ENCODE data around the gene CCHCR1.
"Not testable (repeated sequence)": the region's sequence is repeated elsewhere in the genome, so short reads cannot be mapped to it uniquely, and the experiment has no call there.

The CCHCR1 gene, protein sequence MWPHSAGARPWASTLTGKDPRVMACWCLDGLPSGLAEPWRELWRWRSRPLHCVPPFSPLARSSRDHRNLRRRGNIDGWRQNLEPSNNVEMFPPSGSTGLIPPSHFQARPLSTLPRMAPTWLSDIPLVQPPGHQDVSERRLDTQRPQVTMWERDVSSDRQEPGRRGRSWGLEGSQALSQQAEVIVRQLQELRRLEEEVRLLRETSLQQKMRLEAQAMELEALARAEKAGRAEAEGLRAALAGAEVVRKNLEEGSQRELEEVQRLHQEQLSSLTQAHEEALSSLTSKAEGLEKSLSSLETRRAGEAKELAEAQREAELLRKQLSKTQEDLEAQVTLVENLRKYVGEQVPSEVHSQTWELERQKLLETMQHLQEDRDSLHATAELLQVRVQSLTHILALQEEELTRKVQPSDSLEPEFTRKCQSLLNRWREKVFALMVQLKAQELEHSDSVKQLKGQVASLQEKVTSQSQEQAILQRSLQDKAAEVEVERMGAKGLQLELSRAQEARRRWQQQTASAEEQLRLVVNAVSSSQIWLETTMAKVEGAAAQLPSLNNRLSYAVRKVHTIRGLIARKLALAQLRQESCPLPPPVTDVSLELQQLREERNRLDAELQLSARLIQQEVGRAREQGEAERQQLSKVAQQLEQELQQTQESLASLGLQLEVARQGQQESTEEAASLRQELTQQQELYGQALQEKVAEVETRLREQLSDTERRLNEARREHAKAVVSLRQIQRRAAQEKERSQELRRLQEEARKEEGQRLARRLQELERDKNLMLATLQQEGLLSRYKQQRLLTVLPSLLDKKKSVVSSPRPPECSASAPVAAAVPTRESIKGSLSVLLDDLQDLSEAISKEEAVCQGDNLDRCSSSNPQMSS

DNA sequence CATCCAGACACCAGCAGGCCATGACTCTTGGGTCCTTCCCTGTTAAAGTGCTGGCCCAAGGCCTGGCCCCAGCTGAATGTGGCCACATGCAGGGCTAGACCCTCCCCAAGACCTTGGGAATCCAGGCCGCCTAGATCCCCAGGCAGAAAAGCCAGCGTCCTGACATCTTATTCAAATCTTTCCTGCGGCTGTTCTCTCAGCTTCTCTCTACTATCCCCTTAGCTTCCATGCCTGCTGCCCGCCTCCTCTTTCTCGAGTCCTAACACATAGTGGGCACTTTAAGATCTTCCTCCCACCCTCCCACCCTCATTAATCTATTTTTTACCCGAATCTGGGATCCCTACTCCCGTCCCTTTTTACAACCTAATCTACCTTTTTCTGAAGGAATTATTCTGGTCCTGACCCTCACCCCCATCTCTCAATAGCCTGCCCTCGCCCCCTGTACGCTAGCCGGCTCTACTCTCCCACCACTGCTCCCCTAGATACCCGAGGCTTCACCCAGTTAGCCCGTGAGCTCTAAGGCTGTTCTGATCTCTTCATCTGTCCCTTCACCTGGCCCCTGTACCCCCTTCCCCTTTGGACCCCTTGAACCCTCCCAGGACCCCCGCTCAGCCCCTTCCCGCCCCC lies at the start of gene CCHCR1:
Gene CCHCR1 (minus strand): TSS at position 290 of the 627 bp plus-strand sequence. CDS start 202 bp downstream, at position 88.
- DNase-seq, result no peak

DNA sequence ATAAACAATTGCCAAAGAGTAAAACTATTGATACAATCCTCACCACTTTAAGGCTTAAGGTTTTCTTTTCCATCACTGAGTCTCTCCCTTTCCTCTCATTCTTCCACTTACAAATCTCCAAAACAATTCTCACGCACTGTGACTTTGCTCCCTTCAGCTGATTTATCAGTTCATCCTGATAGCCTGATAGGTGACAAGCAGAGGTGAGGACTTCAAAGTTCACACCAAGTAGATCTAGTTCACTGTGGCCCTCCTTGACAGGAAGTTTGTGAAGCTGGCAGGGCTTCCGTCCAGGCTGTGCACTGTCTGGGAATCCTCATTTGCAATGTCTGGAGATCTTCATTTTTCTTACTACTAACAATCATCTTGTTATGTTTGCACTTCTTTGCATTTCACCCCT lies 48.0 kb upstream of the CCHCR1 start:
- no peak for DNase-seq

DNA sequence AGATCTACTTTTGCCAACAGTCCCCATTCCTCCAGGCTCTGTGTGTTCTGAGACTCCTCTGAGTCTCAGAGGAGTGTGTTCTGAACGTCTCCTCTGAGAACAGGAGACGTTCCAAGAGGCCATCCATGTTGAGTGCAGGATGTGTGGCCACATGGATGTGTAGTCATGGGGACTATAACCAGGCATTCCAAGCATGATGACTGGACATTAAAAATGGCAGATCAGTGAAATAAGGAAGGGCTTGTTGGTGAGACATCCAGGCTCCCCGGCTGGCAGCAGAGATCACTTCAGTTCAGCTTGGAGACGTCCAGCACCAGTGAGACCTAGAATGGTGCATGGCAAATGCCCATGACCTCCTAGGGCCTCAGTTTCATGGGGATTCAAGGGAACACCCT lies 47.1 kb upstream of the CCHCR1 start:
- DNase-seq, result no peak

DNA sequence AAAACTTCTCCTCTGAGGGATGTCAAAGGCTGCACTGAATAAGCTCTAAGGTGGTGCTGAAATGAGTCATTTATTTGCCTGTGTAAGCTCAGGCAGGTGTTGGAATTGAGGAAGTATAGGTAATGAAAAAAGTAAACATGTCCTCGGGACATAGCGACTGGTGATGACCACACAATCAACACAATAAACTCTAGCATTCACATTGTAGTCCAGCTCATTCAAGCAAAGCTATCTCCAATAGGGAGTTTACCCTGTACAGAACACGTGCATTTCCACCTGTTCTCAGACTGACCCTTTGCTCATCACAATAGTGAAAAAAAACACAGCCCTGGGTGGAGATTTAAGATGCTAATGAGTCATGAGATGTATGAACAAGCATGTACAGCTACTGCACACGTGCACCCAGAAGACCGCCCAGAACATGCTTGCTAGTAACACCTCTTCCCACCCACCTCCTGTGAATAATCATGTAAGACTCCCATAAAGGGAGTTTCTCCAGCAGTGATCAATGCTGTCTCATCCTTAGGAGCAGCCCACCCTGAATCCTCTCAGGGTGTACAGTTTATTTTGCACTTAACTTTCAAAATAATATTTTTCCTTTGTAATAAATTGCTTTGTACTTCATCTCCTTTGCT lies 45.9 kb upstream of the CCHCR1 start:
- DNase-seq, result no peak

DNA sequence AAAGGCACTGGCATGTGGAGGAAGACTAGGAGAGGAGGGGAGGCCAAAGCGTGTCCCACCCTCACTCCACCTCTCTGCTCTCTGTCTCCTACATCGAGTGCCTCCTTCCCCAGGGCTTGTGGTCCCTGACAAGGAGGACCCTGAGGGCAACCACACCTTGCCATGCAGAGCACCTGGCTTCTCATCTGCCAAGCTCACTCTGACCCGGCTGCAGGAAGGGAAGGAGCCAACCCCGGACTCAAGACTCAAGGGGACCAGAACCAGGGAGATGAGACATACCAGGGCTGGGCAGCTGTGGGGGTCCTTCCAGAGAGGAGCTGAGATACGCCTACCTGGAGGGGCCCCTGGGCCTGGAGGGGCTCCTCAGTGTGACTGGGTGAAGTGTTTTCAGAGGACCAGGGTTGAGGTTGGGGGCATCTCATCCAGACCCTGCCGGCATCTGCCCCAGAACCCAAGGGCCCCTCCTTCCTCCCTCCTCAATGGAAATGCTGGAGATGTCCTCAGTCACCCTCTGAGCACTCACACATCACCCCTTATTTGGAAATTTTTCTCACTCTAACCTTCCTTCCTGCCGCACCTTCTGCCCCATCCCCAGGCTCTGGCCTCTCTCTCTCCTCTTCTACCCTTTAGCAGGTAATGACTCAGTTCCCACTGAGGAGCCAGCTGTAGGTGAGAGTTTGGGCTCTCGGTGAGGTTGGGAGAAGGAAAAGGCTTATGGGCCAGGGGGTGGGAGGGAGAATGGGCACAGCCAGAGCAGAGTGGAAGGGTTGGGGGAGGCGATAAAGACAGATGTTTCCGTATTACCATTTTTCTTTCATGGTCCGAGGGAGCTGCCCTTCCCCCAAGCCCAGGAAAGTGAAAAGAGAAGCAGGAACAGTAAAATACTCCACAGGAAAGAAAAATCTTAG lies 44.9 kb upstream of the CCHCR1 start:
- DNase-seq, result no peak

DNA sequence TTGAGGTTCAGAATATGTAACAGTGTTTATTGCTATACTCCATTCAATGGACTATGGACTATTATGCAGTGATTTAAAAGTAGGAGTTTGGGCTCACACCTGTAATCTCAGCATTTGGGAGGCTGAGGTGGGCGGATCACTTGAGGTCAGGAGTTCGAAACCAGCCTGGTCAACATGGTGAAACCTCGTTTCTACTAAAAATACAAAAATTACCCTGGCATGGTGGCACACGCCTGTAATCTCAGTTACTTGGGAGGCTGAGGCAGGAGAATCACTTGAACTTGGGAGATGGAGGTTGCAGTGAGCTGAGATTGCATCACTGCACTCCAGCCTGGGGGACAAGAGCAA lies 41.5 kb upstream of the CCHCR1 start:
- DNase-seq, result not testable (repeated sequence)

DNA sequence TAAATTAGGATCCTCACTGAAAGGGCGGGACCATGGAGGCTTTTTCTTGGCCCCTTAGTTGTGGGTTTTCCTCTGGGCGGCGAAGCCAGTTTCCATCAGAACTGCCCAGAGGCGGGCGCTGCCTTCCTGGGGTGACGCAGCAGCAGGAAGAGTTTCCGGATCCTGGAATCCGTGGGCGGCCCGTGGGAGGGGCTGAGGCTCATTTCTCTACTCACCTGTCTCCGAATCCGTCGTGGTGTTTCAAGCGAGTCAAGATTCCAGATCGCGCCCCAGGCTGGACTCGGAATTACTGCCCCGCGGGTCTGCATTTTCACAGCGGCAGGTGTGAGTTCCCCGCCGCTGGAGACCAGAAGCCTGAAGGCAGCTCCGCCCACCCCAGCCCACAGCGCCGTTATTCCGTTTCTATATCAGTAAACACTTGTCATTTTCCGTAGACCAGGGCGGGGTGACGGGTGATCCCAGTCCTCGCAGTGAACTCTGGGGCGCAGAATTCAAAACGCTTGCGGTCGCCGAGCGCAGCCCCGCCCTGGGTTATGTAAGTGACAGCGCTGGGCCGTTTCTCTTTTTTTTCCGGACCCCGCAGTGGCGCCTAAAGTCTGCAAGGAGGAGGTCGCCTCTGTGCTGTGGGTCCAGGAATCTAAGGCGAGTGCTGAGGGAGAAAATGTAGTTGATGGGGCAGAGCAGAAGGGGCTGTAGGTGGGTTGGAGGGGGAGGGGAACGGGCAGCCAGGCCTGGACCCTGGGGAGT lies 40.1 kb upstream of the CCHCR1 start:
- DNase-seq, result peak; percentile 92

DNA sequence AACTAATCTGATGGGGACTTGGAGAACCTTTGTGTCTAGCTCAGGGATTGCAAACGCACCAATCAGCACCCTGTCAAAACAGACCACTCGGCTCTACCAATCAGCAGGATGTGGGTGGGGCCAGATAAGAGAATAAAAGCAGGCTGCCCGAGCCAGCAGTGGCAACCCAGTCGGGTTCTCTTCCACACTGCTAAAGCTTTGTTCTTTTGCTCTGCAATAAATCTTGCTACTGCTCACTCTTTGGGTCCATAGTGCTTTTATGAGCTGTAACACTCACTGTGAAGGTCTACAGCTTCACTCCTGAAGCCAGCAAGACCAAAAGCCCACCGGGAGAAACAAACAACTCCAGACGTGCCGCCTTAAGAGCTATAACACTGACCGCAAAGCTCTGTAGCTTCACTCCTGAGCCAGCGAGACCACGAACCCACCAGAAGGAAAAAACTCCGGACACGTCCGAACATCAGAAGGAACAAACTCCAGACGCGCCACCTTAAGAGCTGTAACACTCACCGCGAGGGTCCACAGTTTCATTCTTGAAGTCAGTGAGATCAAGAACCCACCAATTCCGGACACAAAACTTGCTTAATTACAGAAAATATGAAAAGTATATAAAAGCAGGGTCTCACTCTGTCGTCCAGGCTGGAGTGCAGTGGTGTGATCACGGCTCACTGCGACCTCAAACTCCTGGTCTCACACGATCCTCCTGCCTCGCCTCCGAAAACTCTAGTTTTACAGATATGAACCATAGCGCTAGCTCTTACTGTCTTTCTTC lies 38.8 kb upstream of the CCHCR1 start:
- not testable (repeated sequence) for DNase-seq

DNA sequence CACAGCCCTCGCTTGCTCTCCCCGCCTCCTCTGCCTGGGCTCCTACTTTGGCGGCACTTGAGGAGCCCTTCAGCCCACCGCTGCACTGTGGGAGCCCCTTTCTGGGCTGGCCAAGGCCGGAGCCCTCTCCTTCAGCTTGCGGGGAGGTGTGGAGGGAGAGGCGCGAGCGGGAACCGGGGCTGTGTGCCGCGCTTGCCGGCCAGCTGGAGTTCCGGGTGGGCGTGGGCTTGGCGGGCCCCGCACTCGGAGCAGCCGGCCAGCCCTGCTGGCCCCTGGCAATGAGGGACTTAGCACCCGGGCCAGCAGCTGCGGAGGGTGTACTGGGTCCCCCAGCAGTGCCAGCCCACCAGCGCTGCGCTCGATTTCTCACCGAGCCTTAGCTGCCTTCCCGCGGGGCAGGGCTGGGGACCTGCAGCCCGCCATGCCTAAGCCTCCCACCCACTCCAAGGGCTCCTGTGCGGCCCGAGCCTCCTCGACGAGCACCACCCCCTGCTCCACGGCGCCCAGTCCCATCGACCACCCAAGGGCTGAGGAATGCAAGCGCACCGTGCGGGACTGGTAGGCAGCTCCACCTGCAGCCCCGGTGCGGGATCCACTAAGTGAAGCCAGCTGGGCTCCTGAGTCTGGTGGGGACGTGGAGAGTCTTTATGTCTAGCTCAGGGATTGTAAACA lies 37.8 kb upstream of the CCHCR1 start:
- not testable (repeated sequence) for DNase-seq

DNA sequence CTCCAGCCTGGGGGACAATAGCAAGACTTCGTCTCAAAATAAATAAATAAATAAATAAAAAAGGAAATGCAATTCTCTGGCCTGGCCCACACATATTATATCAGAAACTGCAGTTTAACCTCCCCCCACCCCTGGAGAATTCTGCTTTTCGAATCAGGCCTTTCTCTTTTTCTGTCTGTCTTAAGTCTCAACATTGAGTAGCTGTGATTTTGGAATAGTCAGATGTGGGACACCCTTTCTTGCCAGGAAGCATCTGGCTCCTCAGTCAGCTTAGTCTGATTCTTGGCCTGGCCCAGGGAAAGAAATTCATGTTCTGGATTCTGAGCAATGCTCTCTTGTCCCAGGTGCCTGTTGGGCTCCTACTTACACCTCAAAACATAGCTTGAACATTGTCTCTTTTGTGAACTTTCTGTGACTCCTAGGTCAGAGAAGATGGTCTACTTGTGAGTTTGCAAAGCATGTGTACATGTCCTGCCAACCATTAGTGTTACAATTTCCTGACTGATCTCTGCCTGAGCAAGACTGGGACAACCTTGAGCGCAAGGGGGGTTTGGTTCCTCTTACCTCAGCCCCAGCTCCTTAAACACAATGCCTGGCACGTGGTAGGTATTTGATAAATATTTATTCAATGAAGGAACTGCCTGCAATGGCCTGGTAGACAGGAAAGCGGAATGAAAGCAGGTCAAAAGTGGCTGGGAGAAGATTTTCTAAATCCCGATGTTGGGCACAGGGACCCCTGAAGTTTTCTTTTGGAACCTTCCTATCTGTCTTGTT lies 36.6 kb upstream of the CCHCR1 start:
- DNase-seq, result no peak

DNA sequence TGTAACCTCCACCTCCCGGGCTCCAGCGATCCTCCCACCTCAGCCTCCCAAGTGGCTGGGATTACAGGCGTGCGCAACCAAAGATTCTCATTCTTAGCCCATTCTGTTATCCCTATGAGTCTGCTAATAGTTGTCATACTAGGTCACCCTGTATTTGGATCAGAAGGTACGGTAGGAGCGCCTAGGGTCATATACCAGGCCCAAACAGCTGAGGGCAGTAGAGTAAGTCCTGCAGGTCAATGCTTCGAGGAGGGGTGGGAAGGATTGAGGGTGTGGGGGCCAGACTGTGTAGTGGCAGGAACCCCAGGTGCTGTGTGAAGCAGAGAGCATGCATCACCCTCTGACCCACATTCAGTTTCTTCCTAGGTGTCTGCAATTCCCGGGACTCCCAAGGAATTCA lies 35.6 kb upstream of the CCHCR1 start:
- DNase-seq, result no peak

DNA sequence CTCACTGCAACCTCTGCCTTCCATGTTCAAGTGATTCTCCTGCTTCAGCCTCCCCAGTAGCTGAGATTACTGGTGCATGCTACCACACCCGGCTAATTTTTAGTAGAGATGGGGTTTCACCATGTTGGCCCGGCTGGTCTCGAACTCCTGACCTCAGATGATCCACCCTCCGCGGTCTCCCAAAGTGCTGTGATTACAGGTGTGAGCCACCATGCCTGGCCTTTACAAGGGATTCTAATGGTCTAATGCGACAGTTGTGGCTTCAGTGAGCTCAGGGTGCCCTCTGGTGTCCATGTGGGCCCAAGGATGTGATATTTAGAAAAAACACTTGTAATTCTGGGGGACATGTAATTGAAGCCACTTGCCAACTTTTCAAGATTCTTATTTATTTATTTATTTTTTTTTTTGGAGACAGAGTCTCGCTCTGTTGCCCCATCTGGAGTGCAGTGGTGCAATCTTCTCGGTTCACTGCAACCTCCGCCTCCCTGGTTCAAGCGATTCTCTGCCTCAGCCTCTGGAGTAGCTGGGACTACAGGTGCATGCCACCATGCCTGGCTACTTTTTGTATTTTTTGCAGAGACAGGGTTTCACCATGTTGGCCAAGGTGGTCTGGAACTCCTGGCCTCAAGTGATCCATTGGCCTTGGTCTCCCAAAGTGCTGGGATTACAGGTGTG lies 35.0 kb upstream of the CCHCR1 start:
- peak; percentile 64 for DNase-seq

DNA sequence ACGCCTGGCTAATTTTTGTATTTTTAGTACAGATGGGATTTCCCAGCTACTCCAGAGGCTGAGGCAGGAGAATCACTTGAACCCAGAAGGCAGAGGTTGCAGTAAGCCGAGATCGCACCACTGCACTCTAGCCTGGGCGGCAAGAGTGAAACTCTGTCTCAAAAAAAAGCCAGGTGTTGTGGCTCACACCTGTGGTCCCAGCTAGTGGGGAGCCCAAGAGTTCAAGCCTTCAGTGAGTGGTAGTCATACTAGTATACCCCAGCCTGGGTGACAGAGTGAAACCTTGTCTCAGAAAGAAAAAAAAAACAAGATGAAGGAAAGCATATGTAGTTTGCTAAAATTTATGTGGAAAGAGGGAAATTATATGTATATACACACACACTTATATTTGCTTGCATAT lies 32.9 kb upstream of the CCHCR1 start:
- no peak for DNase-seq

DNA sequence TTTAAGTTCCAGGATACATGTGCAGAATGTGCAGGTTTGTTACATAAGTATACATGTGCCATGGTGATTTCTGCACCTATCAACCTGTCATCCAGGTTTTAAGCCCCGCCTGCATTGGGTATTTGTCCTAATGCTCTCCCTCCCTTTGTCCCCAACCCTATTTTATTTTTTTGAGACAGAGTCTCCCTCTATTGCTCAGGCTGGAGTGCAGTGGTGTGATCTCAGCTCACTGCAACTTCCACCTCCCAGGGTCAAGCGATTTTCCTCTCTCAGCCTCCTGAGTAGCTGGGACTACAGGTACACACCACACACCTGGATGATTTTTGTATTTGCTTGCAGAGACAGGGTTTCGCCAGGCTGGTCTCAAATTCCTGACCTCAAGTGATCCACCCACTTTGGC lies 31.6 kb upstream of the CCHCR1 start:
- not testable (repeated sequence) for DNase-seq

DNA sequence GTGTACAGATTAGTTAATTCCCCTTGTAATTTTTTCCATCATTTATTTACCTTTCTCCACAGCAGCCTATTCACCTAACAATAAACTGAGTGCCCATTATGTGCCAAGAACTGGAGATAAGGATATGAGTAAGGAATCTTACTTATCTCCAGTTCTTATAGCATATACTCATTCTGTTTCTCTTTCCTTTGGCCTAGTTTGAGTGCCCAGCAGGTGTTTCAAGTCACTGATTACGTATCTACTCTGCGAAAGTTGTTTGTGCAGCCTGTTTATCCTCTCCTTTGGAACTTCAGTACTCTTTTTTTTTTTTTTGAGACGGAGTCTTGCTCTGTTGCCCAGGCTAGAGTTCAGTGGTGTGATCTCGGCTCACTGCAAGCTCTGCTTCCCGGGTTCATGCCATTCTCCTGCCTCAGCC lies 30.2 kb upstream of the CCHCR1 start:
- DNase-seq, result no peak

DNA sequence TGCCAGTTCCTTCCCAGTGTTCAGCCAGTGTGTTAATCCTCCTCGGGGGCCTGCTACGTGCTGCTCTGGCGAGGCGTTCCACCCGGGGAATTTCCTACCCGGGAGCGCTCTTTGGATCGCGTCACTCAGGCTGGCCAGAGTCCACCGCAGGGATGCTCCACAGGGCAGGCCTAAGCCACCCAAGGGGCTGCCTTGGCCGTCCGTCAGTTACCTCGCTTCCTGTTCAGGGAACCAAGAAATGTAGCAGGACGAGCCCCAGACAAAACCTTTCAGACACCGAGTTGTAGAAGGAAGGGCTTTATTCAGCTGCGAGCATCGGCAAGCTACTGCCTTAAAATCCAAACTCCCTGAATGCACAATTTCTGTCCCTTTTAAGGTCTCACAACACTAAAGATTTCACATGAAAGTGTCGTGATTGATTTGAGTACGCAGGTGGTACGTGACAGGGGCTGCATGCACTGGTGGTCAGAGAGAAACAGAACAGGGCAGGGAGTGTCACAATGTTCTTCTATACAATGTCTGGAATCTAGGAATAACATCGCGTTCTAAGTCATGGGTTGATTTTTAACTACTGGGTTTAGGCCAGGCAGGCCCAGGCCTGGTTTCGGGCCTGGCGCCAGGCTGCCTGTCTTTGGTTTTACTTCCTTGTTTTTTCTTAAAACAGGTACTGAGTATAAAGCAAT lies 28.6 kb upstream of the CCHCR1 start:
- no peak for DNase-seq

DNA sequence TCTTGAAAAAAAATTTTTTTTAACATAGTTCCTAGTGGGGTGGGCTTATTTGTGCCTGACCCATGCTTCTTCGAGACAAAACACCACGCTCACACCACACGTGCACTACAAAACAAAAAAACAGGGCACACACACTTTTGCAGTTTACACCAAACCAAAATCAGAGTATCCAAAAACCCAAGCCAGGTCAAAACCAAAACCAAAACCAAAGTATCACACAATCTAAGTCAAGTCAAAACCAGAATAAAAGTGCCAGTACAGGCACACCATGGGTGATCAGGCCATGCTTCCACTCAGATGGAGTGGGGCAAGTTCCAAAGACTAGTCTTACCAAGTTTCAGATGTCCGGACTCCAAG lies 28.1 kb upstream of the CCHCR1 start:
- not testable (repeated sequence) for DNase-seq

DNA sequence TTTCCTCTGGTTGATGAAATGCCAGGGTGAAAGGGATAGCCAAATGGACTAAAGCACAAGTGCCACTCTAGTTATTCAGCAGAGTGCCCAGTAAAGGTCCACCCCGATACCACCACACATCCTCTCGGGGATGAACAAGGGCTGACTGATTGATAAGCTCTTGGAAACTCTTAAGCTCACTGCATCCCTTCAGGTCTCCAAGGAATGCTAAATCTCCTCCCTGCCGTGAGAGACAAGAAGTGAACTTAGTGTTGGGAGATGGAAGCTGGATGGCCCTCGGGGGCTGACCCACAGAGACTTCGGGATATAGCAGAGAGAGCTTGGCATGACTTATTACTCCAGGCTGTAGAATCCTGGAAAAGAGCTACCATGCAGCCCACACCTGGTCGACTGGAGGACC lies 26.3 kb upstream of the CCHCR1 start:
- DNase-seq, result not testable (repeated sequence)
